B cell (primary cell): ENCODE measurements around the gene ZNF516.

Source experiments
- CTCF ChIP-seq: fragments of 200-600 bp; IDR thresholded peaks from one replicate; pipeline ENCODE4 v1.8.0; 2022; ENCODE audit warnings: antibody characterized with exemption, mild to moderate bottlenecking
- EZH2 ChIP-seq: IDR thresholded peaks from 2 replicates; pipeline ENCODE4 v1.6.1; 2012; ENCODE audit warnings: borderline replicate concordance, low read depth, mild to moderate bottlenecking, moderate library complexity, low read length; ENCODE audit not compliant: insufficient read depth, poor library complexity, severe bottlenecking

- TF ChIP-seq CTCF = no peak
- no peak for TF ChIP-seq EZH2
These were observed 10.6 kb upstream of the ZNF516 start for GRCh38 chr18:76505614-76506013.
